ENCODE results near the gene GTF2E1. TPM values are rescaled to one million over a fixed set of nuclear protein-coding genes. Genes with fewer than 3 reads are reported as not detected.

The GTF2E1 gene
- polyA plus RNA-seq, 1 donor (not counting 4 experiments of a cell fraction or from before 2014, with no cell fraction given): 14.8 TPM

GRCh38 chr3:120775411-120775810 is 32.9 kb downstream of the GTF2E1 start:
- Histone ChIP-seq H3K4me1 (ENCODE audit: control insufficient read depth, extremely low read depth, insufficient read depth, low read length) (peaks cover 5% of the 10 kb centered on the region), H3K9me1 (ENCODE audit: control insufficient read depth, extremely low read depth, insufficient read depth, low read length) (peaks cover 2% of the 10 kb centered on the region), H3K36me3 (ENCODE audit: control insufficient read depth in 2 of 2, extremely low read depth in 1 of 2, insufficient read depth in 2 of 2, low read length in 2 of 2) (peaks cover 3% of the 10 kb centered on the region in 2 experiments), H2AFZ (ENCODE audit: control insufficient read depth, low read length) (no peak overlapping the region), H3K4me2 (ENCODE audit: control insufficient read depth, extremely low read depth, insufficient read depth, low read depth, low read length) (no peak overlapping the region), H3K79me2 (ENCODE audit: control insufficient read depth, insufficient read depth, low read length) (no peaks in the 10 kb centered on the region), H3K27ac (ENCODE audit: control insufficient read depth, insufficient read depth, low read length) (no peak overlapping the region), H3K9me3 (ENCODE audit: control insufficient read depth, low read depth, low read length) (no peaks in the 10 kb centered on the region), H3K4me3 (ENCODE audit: control insufficient read depth in 2 of 3, extremely low read depth in 1 of 3, insufficient read depth in 2 of 3, low read depth in 1 of 3, low read length in 3 of 3) (no peak overlapping the region), H4K20me1 (ENCODE audit: control insufficient read depth, extremely low read depth, insufficient read depth, low read length) (no peaks in the 10 kb centered on the region), H3K27me3 (ENCODE audit: control insufficient read depth, extremely low read depth, insufficient read depth, low read length) (no peaks in the 10 kb centered on the region), H3K9ac (ENCODE audit: control insufficient read depth, extremely low read depth, insufficient read depth, low read length) (no peak overlapping the region)
- no peak for TF ChIP-seq EZH2 (IDR thresholded peaks at IDR 0.05; ENCODE audit: low read length)
- no peak for TF ChIP-seq CTCF (optimal IDR thresholded peaks at IDR 0.05 in 1 of 3, IDR thresholded peaks at IDR 0.05 in 1 of 3, conservative IDR thresholded peaks at IDR 0.05 in 1 of 3; ENCODE audit: extremely low read depth in 1 of 3, insufficient read depth in 2 of 3, low read length in 3 of 3)
- FAIRE-seq: no peak
- DNase-seq (ENCODE audit: low read depth, low spot score): no peak
- dilution Hi-C loops (cut with MboI; ENCODE audit: extremely low pct_ligation_motif_present, low sequenced_read_pairs): no loop called here

- Histone ChIP-seq H3K79me2 (ENCODE audit: control insufficient read depth, insufficient read depth, low read length) (no peaks in the 10 kb centered on the region), H3K4me1 (ENCODE audit: control insufficient read depth, extremely low read depth, insufficient read depth, low read length) (peaks cover 3% of the 10 kb centered on the region), H3K36me3 (ENCODE audit: control insufficient read depth in 2 of 2, extremely low read depth in 1 of 2, insufficient read depth in 2 of 2, low read length in 2 of 2) (peaks cover 3 to 6% of the 10 kb centered on the region in 2 experiments), H4K20me1 (ENCODE audit: control insufficient read depth, extremely low read depth, insufficient read depth, low read length) (no peaks in the 10 kb centered on the region), H3K27me3 (ENCODE audit: control insufficient read depth, extremely low read depth, insufficient read depth, low read length) (no peaks in the 10 kb centered on the region), H3K27ac (ENCODE audit: control insufficient read depth, insufficient read depth, low read length) (no peak overlapping the region), H3K9ac (ENCODE audit: control insufficient read depth, extremely low read depth, insufficient read depth, low read length) (no peak overlapping the region), H3K9me3 (ENCODE audit: control insufficient read depth, low read depth, low read length) (no peaks in the 10 kb centered on the region), H3K4me2 (ENCODE audit: control insufficient read depth, extremely low read depth, insufficient read depth, low read depth, low read length) (no peak overlapping the region), H3K9me1 (ENCODE audit: control insufficient read depth, extremely low read depth, insufficient read depth, low read length) (peaks cover 2% of the 10 kb centered on the region), H3K4me3 (ENCODE audit: control insufficient read depth in 2 of 3, extremely low read depth in 1 of 3, insufficient read depth in 2 of 3, low read depth in 1 of 3, low read length in 3 of 3) (no peak overlapping the region), H2AFZ (ENCODE audit: control insufficient read depth, low read length) (no peak overlapping the region)
- FAIRE-seq: no peak
- dilution Hi-C loops (cut with MboI; ENCODE audit: extremely low pct_ligation_motif_present, low sequenced_read_pairs): no loop called here
- no peak for DNase-seq (ENCODE audit: low read depth, low spot score)
- TF ChIP-seq CTCF (optimal IDR thresholded peaks at IDR 0.05 in 1 of 3, IDR thresholded peaks at IDR 0.05 in 1 of 3, conservative IDR thresholded peaks at IDR 0.05 in 1 of 3; ENCODE audit: extremely low read depth in 1 of 3, insufficient read depth in 2 of 3, low read length in 3 of 3): no peak
- TF ChIP-seq EZH2 (IDR thresholded peaks at IDR 0.05; ENCODE audit: low read length): no peak
These were observed 36.2 kb downstream of the GTF2E1 start for GRCh38 chr3:120778776-120779175.
